Measurements from ENCODE around the gene SEMA3D.

Gene SEMA3D

GRCh38 chr7:85184599-85185423, 2.0 kb downstream of the SEMA3D start:
- peak; percentile 60 for DNase-seq (ENCODE audit: low spot score)

- no peak for DNase-seq (ENCODE audit: low spot score)
Observed at GRCh38 chr7:85183296-85183695, 3.6 kb downstream of the SEMA3D start.

GRCh38 chr7:85178531-85179298, 8.1 kb downstream of the SEMA3D start:
- no peak for DNase-seq (ENCODE audit: low spot score)

- DNase-seq (ENCODE audit: low spot score) = no peak
Observed at GRCh38 chr7:85177316-85177715, 9.5 kb downstream of the SEMA3D start.

GRCh38 chr7:85176197-85176596, 10.7 kb downstream of the SEMA3D start:
- DNase-seq (ENCODE audit: low spot score) = no peak

GRCh38 chr7:85175217-85175616, 11.6 kb downstream of the SEMA3D start:
- peak; percentile 19 for DNase-seq (ENCODE audit: low spot score)

GRCh38 chr7:85172530-85172941, 14.3 kb downstream of the SEMA3D start:
- peak; percentile 63 for DNase-seq (ENCODE audit: low spot score)

- no peak for DNase-seq (ENCODE audit: low spot score)
Observed at GRCh38 chr7:85167636-85168035, 19.2 kb downstream of the SEMA3D start.

GRCh38 chr7:85165263-85165662, 21.6 kb downstream of the SEMA3D start:
- DNase-seq (ENCODE audit: low spot score) = no peak

- no peak for DNase-seq (ENCODE audit: low spot score)
Observed at GRCh38 chr7:85164376-85164775, 22.5 kb downstream of the SEMA3D start.

- DNase-seq (ENCODE audit: low spot score) = peak; percentile 11
Observed at GRCh38 chr7:85162721-85163120, 24.1 kb downstream of the SEMA3D start.

- peak; percentile 31 for DNase-seq (ENCODE audit: low spot score)
Observed at GRCh38 chr7:85160223-85160622, 26.6 kb downstream of the SEMA3D start.

GRCh38 chr7:85159003-85159402, 27.9 kb downstream of the SEMA3D start:
- DNase-seq (ENCODE audit: low spot score) = no peak

GRCh38 chr7:85156661-85157208, 30.1 kb downstream of the SEMA3D start:
- DNase-seq (ENCODE audit: low spot score) = no peak

- no peak for DNase-seq (ENCODE audit: low spot score)
Observed at GRCh38 chr7:85154282-85154937, 32.4 kb downstream of the SEMA3D start.

GRCh38 chr7:85153715-85154114, 33.1 kb downstream of the SEMA3D start:
- DNase-seq (ENCODE audit: low spot score) = no peak

GRCh38 chr7:85150624-85151023, 36.2 kb downstream of the SEMA3D start:
- no peak for DNase-seq (ENCODE audit: low spot score)

GRCh38 chr7:85144771-85145170, 42.1 kb downstream of the SEMA3D start:
- DNase-seq (ENCODE audit: low spot score) = no peak

- DNase-seq (ENCODE audit: low spot score) = peak; percentile 64
Observed at GRCh38 chr7:85135977-85136376, 50.9 kb downstream of the SEMA3D start.

- no peak for DNase-seq (ENCODE audit: low spot score)
Observed at GRCh38 chr7:85133560-85133959, 53.3 kb downstream of the SEMA3D start.

- DNase-seq (ENCODE audit: low spot score) = no peak
Observed at GRCh38 chr7:85133006-85133405, 53.9 kb downstream of the SEMA3D start.

GRCh38 chr7:85130702-85131101, 56.2 kb downstream of the SEMA3D start:
- no peak for DNase-seq (ENCODE audit: low spot score)
